SK-MEL-5 (cell line): ENCODE data around the gene CRLF2. TPM values are rescaled to one million over a fixed set of nuclear protein-coding genes. Genes with fewer than 3 reads are reported as not detected.
"Not testable (repeated sequence)": the region's sequence is repeated elsewhere in the genome, so short reads cannot be mapped to it uniquely, and the experiment has no call there.

Experiments used
- DNase-seq: peaks from one replicate; pipeline ENCODE4 v3.0.0-alpha.2; 2016; ENCODE audit warnings: low read depth, low spot score
- in situ Hi-C: cut with HindIII; loops from 2 replicates; pipeline ENCODE4 v1.10.0; 2016; ENCODE audit warnings: low sequenced_read_pairs, high pct_unique_total_duplicates, low pct_unique_long_range_greater_than_20kb
- total RNA-seq: library from RNA; depleted of rRNA; stranded (reverse); fragments of >200 nt; shearing (Covaris generic); gene quantifications from 2 replicates; pipeline ENCODE4 v1.2.3, GENCODE V29; 2014

Gene CRLF2
- total RNA-seq, 1 experiment from 2014 or later = 1.1 TPM

DNA sequence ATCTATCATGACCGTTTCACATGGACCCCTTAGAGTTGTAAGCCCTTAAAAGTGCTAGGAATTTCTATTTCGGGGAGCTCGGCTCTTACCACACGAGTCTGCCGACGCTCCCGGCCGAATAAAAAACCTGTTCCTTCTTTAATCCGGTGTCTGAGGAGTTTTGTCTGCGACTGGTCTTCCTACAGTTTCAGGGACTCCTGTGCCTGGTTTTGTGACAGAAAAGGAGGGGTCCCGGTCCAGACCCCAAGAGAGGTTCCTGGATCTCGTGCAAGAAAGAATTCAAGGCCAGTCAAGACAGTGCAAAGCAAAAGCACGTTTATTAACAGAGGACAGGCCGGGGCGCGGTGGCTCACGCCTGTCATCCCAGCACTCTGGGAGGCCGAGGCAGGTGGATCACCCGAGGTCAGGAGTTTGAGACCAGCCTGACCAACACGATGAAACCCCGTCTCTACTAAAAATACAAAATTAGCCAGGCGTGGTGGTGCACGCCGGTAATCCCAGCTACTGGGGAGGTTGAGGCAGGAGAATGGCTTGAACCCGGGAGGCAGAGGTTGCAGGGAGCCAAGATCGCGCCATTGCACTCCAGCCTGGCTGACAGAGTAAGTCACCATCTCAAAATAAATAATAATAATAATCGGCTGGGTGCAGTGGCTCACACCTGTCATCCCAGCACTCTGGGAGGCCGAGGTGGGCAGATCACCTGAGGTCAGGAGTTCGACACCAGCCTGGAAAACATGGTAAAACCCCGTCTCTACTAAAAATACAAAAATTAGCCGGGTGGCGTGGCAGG is 35.7 kb downstream of the CRLF2 start:
- DNase-seq = not testable (repeated sequence)

GRCh38 chrX:1174609-1175545 is 37.6 kb downstream of the CRLF2 start:
- DNase-seq, in situ Hi-C loops: not testable (repeated sequence)

More for the DNA sequence above, 35.7 kb downstream of the CRLF2 start:
- in situ Hi-C loops = not testable (repeated sequence)

DNA sequence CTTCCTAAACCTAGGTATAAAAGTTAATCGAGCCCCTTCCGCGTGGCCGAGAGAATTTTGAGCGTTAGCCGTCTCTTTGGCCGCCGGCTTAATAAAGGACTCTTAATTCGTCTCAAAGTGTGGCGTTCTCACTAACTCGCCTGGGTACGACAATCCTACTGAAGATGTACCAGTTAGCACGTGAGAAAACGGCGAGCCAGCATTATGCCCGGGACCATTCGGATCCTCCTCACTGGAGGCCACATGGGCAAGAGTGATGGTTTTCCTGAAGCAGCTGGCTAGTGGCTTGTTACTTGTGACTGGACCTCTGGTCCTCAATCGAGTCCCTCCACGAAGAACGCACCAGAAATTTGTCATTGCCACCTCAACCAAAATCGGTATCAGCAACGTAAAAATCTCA is 39.0 kb downstream of the CRLF2 start:
- in situ Hi-C loops, DNase-seq: not testable (repeated sequence)

DNA sequence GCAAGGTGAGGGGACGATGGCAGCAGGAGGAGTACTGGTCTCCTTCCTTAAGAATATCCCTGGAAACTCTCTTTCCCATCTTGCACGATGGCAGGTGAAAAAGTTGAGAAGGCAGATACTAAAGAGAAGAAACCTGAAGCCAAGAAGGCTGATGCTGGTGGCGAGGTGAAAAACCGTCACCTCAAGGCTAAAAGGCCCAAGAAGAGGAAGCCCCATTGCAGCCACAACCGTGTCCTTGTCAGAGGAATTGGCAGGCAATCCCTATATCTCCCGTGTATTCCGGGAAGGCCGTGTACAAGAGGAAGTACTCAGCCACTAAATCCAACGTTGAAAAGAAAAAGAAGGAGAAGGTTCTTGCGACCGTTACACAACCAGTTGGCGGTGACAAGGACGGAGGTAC is 40.0 kb downstream of the CRLF2 start:
- no peak for DNase-seq
- in situ Hi-C loops = no loop called here

- DNase-seq, in situ Hi-C loops: not testable (repeated sequence)
These were observed 40.5 kb downstream of the CRLF2 start for GRCh38 chrX:1171915-1172314.

DNA sequence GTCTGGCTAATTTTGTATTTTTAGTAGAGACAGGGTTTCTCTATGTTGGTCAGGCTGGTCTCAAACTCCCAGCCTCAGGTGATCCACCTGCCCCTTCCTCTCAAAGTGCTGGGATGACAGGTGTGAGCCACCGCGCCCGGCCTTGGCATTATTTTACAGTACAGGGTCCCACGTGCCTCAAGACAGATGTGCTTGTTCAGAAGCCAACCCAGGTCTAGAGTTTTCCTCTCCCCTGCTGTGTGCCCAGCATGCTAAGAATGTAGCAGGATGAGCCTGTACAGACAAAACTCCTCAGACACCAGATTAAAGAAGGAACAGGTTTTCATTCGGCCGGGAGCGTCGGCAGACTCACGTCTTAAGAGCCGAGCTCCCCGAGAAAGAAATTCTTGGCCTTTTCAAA is 42.2 kb downstream of the CRLF2 start:
- in situ Hi-C loops = no loop called here

DNA sequence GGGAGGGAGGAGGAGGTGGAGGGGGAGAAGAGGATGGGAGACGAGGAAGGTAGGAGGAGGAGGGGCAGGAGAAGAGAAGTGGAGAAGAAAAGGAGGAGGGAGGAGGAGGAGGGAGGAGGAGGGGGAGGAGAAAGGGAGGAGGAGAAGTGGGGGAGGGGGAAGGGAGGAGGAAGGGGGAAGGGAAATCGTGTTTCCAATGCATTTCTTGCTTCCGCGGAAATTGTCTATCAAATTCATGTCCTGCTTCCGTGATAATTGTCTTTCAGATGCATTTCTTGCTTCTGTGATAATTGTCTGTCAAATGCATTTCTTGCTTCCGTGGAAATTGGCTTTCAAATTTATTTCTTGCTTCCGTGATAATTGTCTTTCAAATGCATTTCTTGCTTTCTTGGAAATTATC is 43.3 kb downstream of the CRLF2 start:
- DNase-seq = no peak
- in situ Hi-C loops = no loop called here

More for the DNA sequence above, 42.2 kb downstream of the CRLF2 start:
- DNase-seq = no peak

- in situ Hi-C loops = no loop called here
These were observed 44.4 kb downstream of the CRLF2 start for GRCh38 chrX:1167918-1168481.

GRCh38 chrX:1167466-1167865 is 45.0 kb downstream of the CRLF2 start:
- in situ Hi-C loops = no loop called here
- no peak for DNase-seq

More at GRCh38 chrX:1167918-1168481, 44.4 kb downstream of the CRLF2 start:
- DNase-seq = no peak

DNA sequence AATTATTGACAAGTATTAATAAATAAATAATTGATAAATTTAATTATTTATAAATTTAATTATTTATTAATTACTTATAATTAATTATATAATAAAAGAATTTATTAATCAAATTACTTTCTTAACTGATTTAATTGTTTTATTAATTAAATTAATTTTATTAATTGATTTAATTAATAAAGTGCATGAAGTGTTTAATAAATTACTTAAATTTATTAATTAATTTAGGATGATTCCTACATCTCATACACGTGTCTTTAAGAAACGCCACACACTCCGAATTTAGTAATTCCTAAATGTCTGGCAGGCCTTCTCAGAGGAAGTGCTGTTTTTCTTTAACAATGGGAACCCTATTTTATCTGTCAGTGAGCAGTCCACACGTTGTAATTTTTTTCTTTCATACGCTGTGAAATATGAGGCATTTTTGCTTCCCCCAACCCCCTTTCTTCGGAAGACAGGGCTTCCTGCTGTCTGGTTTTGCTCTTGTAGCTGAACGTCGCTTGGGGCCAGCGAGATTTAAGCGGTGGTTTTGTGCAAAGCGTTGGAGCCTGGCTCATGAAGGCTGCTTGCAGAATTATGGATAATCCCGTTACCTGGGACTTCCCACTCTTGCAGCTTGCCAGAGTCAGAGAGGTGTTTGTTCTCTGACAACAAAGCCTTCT is 46.8 kb downstream of the CRLF2 start:
- DNase-seq = peak; percentile 91
- in situ Hi-C loops = no loop called here

GRCh38 chrX:1164322-1165288 is 47.8 kb downstream of the CRLF2 start:
- in situ Hi-C loops = no loop called here
- peak; percentile 58 for DNase-seq

DNA sequence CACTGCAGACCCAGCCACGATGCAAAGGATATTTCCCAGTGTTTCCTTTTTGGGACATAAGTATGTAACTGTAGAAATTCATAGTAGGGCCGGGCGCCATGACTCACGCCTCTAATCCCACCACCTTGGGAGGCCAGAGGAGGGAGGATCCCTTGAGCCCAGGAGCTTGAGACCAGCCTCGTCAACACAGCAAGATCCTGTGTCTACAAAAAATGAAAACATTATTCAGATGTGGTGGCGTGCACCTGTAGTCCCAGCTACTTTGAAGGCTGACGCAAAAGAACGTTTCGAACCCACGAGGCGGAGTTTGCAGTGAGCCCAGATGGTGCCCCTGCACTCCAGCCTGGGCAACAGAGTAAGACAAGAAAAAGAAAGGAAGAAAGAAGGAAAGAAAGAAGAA is 49.2 kb downstream of the CRLF2 start:
- no peak for DNase-seq
- in situ Hi-C loops = no loop called here

DNA sequence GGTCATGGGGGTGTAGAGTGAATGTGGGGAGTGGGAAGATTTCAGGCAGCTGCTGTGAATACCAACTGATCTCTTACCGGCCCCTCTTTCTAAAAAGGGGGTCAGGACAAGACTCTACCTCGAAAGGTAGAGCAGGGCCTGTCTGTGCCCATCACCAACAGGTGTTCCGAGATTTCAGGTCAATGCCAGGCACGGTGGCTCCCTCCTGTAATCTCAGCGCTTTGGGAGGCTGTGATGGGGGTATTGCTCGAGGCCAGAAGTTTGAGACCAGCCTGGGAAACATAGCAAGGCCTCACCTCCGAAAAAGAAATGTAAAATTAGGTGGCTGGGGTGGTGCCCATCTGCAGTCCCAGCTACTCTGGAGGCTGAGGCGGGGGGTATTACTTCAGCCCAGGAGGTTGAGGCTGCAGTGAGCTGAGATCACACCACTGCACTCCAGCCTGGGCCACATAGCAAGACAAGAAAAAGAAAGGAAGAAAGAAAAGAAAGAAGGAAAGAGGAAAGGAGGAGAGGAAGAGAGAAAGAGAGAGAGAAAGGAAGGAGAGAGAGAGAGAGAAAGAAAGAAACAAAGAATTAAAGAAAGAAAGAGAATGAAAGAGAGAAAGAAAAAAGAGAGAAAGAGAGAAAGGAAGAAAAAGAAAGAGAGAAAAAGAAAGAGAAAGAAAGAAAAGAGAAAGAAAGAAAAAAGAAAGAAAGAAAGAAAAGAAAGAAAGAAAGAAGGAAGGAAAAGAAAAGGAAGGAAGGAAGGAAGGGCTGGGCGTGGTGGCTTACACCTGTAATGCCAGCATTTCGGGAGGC is 50.1 kb downstream of the CRLF2 start:
- in situ Hi-C loops = no loop called here
- DNase-seq = no peak

GRCh38 chrX:1159548-1159947 is 52.9 kb downstream of the CRLF2 start:
- in situ Hi-C loops = no loop called here
- DNase-seq = no peak

- DNase-seq, in situ Hi-C loops: not testable (repeated sequence)
These were observed 55.6 kb downstream of the CRLF2 start for GRCh38 chrX:1156681-1157455.
